CD4-positive, alpha-beta T cell (primary cell): Measurements from ENCODE around the gene FUT8. TPM values are rescaled to one million over a fixed set of nuclear protein-coding genes. Genes with fewer than 3 reads are reported as not detected.
A peak's percentile ranks its signal among the peaks of the same experiment; 100 is the strongest.

Source experiments
- ATAC-seq: fragments of 200-7000 bp; cut with Tn5 transposase; one replicate; pipeline ENCODE4 v1.10.0; 2022; ENCODE audit warnings: mild to moderate bottlenecking; ENCODE audit not compliant: poor library complexity
- CTCF ChIA-PET: fragments of 350-600 bp; sonication (Branson Sonifier 250); formaldehyde crosslinking; loops from one replicate; lab custom pipeline; 2021; ENCODE audit warnings: antibody characterized with exemption, inconsistent platforms; lab: Charles Lee
- POLR2A ChIA-PET: fragments of 350-600 bp; sonication (Branson Sonifier 250); formaldehyde crosslinking; loops from one replicate; lab custom pipeline; 2021; ENCODE audit warnings: antibody characterized with exemption, inconsistent platforms; lab: Charles Lee
- DNase-seq, 14 experiments: peaks; one replicate each; pipeline ENCODE4 v3.0.0-alpha.2; 2013 to 2020; ENCODE audit warnings: mixed read lengths in 2 of 14
- H3K27ac ChIP-seq, 2 donors: one replicate each; pipeline versions ENCODE4 v1.5.1 to v1.7.0; 2013; ENCODE audit warnings: low read length in 2 of 2, low read depth in 1 of 2, mild to moderate bottlenecking in 1 of 2
- H3K27me3 ChIP-seq, 2 experiments: 1 replicate in 1 of 2; 2 replicates in 1 of 2; pipeline versions ENCODE4 v1.6.1 to v1.7.0; 2013; ENCODE audit warnings: low read length in 2 of 2, control low read depth in 1 of 2, mild to moderate bottlenecking in 1 of 2, moderate library complexity in 1 of 2; ENCODE audit not compliant: insufficient read depth in 2 of 2, control insufficient read depth in 1 of 2
- H3K36me3 ChIP-seq: one replicate; pipeline ENCODE4 v1.6.1; 2013; ENCODE audit warnings: low read length, control low read depth; ENCODE audit not compliant: insufficient read depth
- H3K4me1 ChIP-seq: one replicate; pipeline ENCODE4 v1.6.1; 2013; ENCODE audit warnings: low read length, control low read depth; ENCODE audit not compliant: insufficient read depth
- H3K4me3 ChIP-seq: one replicate; pipeline ENCODE4 v1.5.1; 2013; ENCODE audit warnings: mild to moderate bottlenecking, low read length, moderate library complexity
- H3K9me3 ChIP-seq, 2 experiments: 1 replicate in 1 of 2; 2 replicates in 1 of 2; pipeline versions ENCODE4 v1.6.1 to v1.7.0; 2013; ENCODE audit warnings: low read length in 2 of 2, mild to moderate bottlenecking in 2 of 2, control low read depth in 1 of 2, moderate library complexity in 1 of 2; ENCODE audit not compliant: control insufficient read depth in 1 of 2, insufficient read depth in 1 of 2
- H3K27ac Mint-ChIP-seq: one replicate; pipeline ENCODE4 v1.8.0; 2020; ENCODE audit warnings: mixed read lengths
- H3K27me3 Mint-ChIP-seq: one replicate; pipeline ENCODE4 v1.8.0; 2021; ENCODE audit warnings: mixed read lengths
- H3K36me3 Mint-ChIP-seq: one replicate; pipeline ENCODE4 v1.8.0; 2021; ENCODE audit warnings: low read depth, mixed read lengths
- H3K4me1 Mint-ChIP-seq: one replicate; pipeline ENCODE4 v1.8.0; 2021; ENCODE audit warnings: low read depth, mixed read lengths
- H3K4me3 Mint-ChIP-seq: one replicate; pipeline ENCODE4 v1.8.0; 2020; ENCODE audit warnings: mild to moderate bottlenecking, mixed read lengths
- H3K9me3 Mint-ChIP-seq: one replicate; pipeline ENCODE4 v1.8.0; 2020; ENCODE audit warnings: mixed read lengths
- CTCF ChIP-seq: fragments of 200-600 bp; IDR thresholded peaks from one replicate; pipeline ENCODE4 v1.8.0; 2022; ENCODE audit warnings: antibody characterized with exemption, mild to moderate bottlenecking
- intact Hi-C, 2 experiments: fragments of 100-400 bp; cut with DNase I in 1 of 2; cut with micrococcal nuclease in 1 of 2; formaldehyde crosslinking; loops; one replicate each; pipeline versions ENCODE4 v1.15.1 to v1.9.0; 2023 to 2025; cut with DNase I, micrococcal nuclease
- total RNA-seq, 174 experiments: library from RNA in 2 of 174; stranded (reverse) in 2 of 174; gene quantifications; one replicate each; pipeline ENCODE4 v1.2.3 and lab custom pipeline; 2021 to 2026

The FUT8 gene
- total RNA-seq, 2 experiments from 2014 or later, result 31.3 to 39.1 TPM

DNA sequence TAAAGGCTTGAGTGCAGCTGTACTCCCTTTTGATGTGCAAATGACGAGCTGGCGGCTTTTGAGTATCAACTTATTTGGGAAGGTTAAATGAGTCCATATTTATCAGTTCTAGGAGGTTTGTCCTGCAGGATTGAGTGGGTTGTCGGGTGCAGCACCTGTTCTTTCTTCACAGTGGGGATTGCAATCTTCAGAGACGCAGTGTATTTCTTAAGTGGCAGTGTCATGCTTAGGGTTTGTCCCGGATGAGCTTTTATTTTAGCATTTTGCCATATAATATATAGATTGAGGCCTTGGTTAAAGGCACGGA lies 1.2 kb downstream of the FUT8 start:
- ChIA-PET POLR2A (interaction anchor here (0.6 to 3.2 kb wide), 11 partner anchors 14 to 514 kb away, joined by 3 to 23 read pairs (median 3); partner anchors contain the start of genes FNTB and MAX), CTCF (interaction anchor here (0.7 to 6.4 kb wide), 3 partner anchors 250 to 433 kb away, joined by 3 to 38 read pairs (median 11); no protein-coding TSS in a partner anchor)
- H3K4me1 ChIP-seq, result peaks cover 11% of the 10 kb centered on the region
- Mint-ChIP-seq H3K27me3 (no peaks in the 10 kb centered on the region), H3K36me3 (peaks cover 14% of the 10 kb centered on the region), H3K27ac (peak overlapping the region; percentile 92), H3K4me3 (peak overlapping the region; percentile 96), H3K4me1 (peaks cover 58% of the 10 kb centered on the region), H3K9me3 (no peaks in the 10 kb centered on the region)
- ATAC-seq (no peak), DNase-seq (peak in 2 of 14 experiments; percentile 1 to 14)
- H3K27ac ChIP-seq, result peak overlapping the region; percentile 41 to 74
- intact Hi-C loops, result loop anchor here (2.0 to 5.0 kb wide), 7 partner anchors 193 to 1829 kb away; partner anchors contain the start of genes FNTB (in 2 of the 2), MAX (in 2 of the 2), GPHN (in 1 of the 2) and PALS1 (in 1 of the 2)
- no peaks in the 10 kb centered on the region for H3K27me3 ChIP-seq
- peak overlapping the region; percentile 74 for H3K4me3 ChIP-seq
- no peaks in the 10 kb centered on the region for H3K36me3 ChIP-seq
- TF ChIP-seq CTCF, result no peak
- H3K9me3 ChIP-seq, result no peaks in the 10 kb centered on the region

DNA sequence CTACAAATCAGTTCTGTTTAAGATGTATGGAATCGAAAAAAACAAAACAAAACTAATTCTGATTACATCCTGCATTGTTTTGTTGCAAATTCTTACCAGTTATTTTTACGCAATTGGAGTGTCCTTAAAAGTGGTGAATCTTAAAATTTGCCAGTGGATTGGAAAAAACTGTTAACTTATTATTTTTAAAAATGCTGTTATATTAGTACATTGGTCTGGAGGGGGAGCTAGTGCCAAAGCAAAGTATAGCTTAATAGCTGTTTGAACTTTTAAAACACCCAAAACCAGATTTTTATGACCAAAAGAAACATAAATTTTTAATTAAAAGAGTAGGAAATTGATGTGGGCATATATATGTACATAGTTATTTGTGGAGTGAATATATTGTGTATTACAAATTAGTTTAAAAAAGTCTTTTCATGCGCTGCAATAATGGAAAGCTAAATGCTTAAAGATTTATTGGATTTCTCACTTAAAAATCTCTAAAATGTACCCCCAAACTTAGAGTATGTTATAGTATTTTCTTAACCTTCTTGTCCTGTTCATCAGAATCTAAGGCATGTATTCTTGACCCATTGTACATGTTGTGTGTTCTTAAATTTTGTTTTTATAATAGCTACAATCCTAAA lies 2.5 kb downstream of the FUT8 start:
- TF ChIP-seq CTCF, result peak; percentile 79
- H3K36me3 Mint-ChIP-seq, result peaks cover 14% of the 10 kb centered on the region
- H3K27me3 Mint-ChIP-seq, result no peaks in the 10 kb centered on the region
- H3K4me1 Mint-ChIP-seq, result peaks cover 62% of the 10 kb centered on the region
- H3K9me3 ChIP-seq, result no peaks in the 10 kb centered on the region
- H3K36me3 ChIP-seq, result no peaks in the 10 kb centered on the region
- DNase-seq (peak in 6 of 14 experiments; percentile 5 to 65 (median 55)), ATAC-seq (no peak)
- POLR2A ChIA-PET, result interaction anchor here (0.6 to 1.8 kb wide), 13 partner anchors 14 to 546 kb away, joined by 3 to 10 read pairs (median 5); no protein-coding TSS in a partner anchor
- H3K27ac ChIP-seq, result no peak overlapping the region
- H3K27ac Mint-ChIP-seq, result peak overlapping the region; percentile 92
- peaks cover 11% of the 10 kb centered on the region for H3K4me1 ChIP-seq
- no peaks in the 10 kb centered on the region for H3K9me3 Mint-ChIP-seq
- peak overlapping the region; percentile 96 for H3K4me3 Mint-ChIP-seq
- CTCF ChIA-PET, result interaction anchor here (0.8 to 6.4 kb wide), 11 partner anchors 10 to 1945 kb away, joined by 3 to 38 read pairs (median 4); partner anchors contain the start of genes ATP6V1D and EIF2S1
- H3K4me3 ChIP-seq, result no peak overlapping the region
- H3K27me3 ChIP-seq, result no peaks in the 10 kb centered on the region
- intact Hi-C loops, result loop anchor here (1.0 to 5.0 kb wide), 8 partner anchors 313 to 1827 kb away; partner anchors contain the start of genes FNTB (in 2 of the 2), MAX (in 2 of the 2), GPHN (in 1 of the 2) and PALS1 (in 1 of the 2)

- ChIA-PET POLR2A (interaction anchor here (0.6 to 1.8 kb wide), 12 partner anchors 15 to 545 kb away, joined by 3 to 10 read pairs (median 5); no protein-coding TSS in a partner anchor), CTCF (interaction anchor here (1.0 to 6.4 kb wide), 10 partner anchors 14 to 1944 kb away, joined by 3 to 38 read pairs (median 4); partner anchors contain the start of genes ATP6V1D and EIF2S1)
- H3K4me3 Mint-ChIP-seq, result peak overlapping the region; percentile 34
- Histone ChIP-seq H3K4me3 (no peak overlapping the region), H3K27ac (no peak overlapping the region), H3K27me3 (no peaks in the 10 kb centered on the region), H3K36me3 (no peaks in the 10 kb centered on the region), H3K4me1 (peaks cover 11% of the 10 kb centered on the region), H3K9me3 (no peaks in the 10 kb centered on the region)
- H3K4me1 Mint-ChIP-seq, result peaks cover 62% of the 10 kb centered on the region
- ATAC-seq, result no peak
- H3K27ac Mint-ChIP-seq, result no peak overlapping the region
- intact Hi-C loops, result loop anchor here (1.0 to 5.0 kb wide), 4 partner anchors 407 to 655 kb away; no protein-coding TSS in a partner anchor
- H3K36me3 Mint-ChIP-seq, result peaks cover 14% of the 10 kb centered on the region
- no peaks in the 10 kb centered on the region for H3K27me3 Mint-ChIP-seq
- no peaks in the 10 kb centered on the region for H3K9me3 Mint-ChIP-seq
- DNase-seq, result no peak
- no peak for TF ChIP-seq CTCF
These were observed 3.1 kb downstream of the FUT8 start for GRCh38 chr14:65415613-65416012.
